ENCODE results near the gene ZNF296.

ZNF296 gene

GRCh38 chr19:45079063-45079910 is 3.0 kb upstream of the ZNF296 start, which contains the start of gene GEMIN7:
Gene GEMIN7, plus strand, starts transcription at chr19:45079260. Its CDS starts 10,855 bp downstream, at chr19:45090115.
- DNase-seq, result no peak

GRCh38 chr19:45078390-45079062 is 2.2 kb upstream of the ZNF296 start:
- no peak for DNase-seq

- DNase-seq, result no peak
Observed at GRCh38 chr19:45076851-45077730, 813 bp upstream of the ZNF296 start.

GRCh38 chr19:45075301-45076028 is 813 bp downstream of the ZNF296 start:
- no peak for DNase-seq

- no peak for DNase-seq
Observed at GRCh38 chr19:45074744-45075300, 1.5 kb downstream of the ZNF296 start.

- DNase-seq, result no peak
Observed at GRCh38 chr19:45071969-45072790, 4.1 kb downstream of the ZNF296 start.

- no peak for DNase-seq
Observed at GRCh38 chr19:45071545-45071938, 4.7 kb downstream of the ZNF296 start.

GRCh38 chr19:45070861-45071544 is 5.3 kb downstream of the ZNF296 start:
- DNase-seq, result no peak

- no peak for DNase-seq
Observed at GRCh38 chr19:45070214-45070613, 6.1 kb downstream of the ZNF296 start.

- DNase-seq, result no peak
Observed at GRCh38 chr19:45069056-45069455, 7.2 kb downstream of the ZNF296 start.

- DNase-seq, result no peak
Observed at GRCh38 chr19:45068041-45068440, 8.2 kb downstream of the ZNF296 start.

- DNase-seq, result no peak
Observed at GRCh38 chr19:45066921-45067661, 9.2 kb downstream of the ZNF296 start.

GRCh38 chr19:45063851-45064801 is 12.2 kb downstream of the ZNF296 start:
- no peak for DNase-seq

- DNase-seq, result no peak
Observed at GRCh38 chr19:45061965-45062364, 14.3 kb downstream of the ZNF296 start.

- DNase-seq, result no peak
Observed at GRCh38 chr19:45059258-45059965, 16.9 kb downstream of the ZNF296 start.

GRCh38 chr19:45058622-45059159 is 17.6 kb downstream of the ZNF296 start:
- no peak for DNase-seq

- no peak for DNase-seq
Observed at GRCh38 chr19:45057444-45057843, 18.8 kb downstream of the ZNF296 start.

GRCh38 chr19:45056831-45057230 is 19.4 kb downstream of the ZNF296 start:
- DNase-seq, result no peak
